Gastroesophageal sphincter (tissue), 3 donors: ENCODE measurements around the gene RAB8A.

Experiments used
- EP300 ChIP-seq: sonication (generic); formaldehyde crosslinking; IDR thresholded peaks from one replicate; pipeline ENCODE4 v1.6.1; 2017; ENCODE audit warnings: antibody characterized with exemption, mild to moderate bottlenecking
- POLR2A ChIP-seq, 2 donors: fragments of 450-650 bp; IDR thresholded peaks; one replicate each; pipeline ENCODE4 v1.6.1; 2017; ENCODE audit warnings: antibody characterized with exemption in 2 of 2, mild to moderate bottlenecking in 2 of 2, moderate library complexity in 1 of 2
- TF ChIP-seq, protein P1 (sequence below), 4 experiments: fragments of 200-600 bp in 2 of 4; fragments of 450-650 bp in 2 of 4; sonication (generic) in 1 of 4; IDR thresholded peaks; one replicate each; pipeline ENCODE4 v1.5.1; 2017 to 2019; ENCODE audit warnings: antibody characterized with exemption in 4 of 4, mild to moderate bottlenecking in 2 of 4, moderate library complexity in 2 of 4

- TF ChIP-seq, protein P1, sequence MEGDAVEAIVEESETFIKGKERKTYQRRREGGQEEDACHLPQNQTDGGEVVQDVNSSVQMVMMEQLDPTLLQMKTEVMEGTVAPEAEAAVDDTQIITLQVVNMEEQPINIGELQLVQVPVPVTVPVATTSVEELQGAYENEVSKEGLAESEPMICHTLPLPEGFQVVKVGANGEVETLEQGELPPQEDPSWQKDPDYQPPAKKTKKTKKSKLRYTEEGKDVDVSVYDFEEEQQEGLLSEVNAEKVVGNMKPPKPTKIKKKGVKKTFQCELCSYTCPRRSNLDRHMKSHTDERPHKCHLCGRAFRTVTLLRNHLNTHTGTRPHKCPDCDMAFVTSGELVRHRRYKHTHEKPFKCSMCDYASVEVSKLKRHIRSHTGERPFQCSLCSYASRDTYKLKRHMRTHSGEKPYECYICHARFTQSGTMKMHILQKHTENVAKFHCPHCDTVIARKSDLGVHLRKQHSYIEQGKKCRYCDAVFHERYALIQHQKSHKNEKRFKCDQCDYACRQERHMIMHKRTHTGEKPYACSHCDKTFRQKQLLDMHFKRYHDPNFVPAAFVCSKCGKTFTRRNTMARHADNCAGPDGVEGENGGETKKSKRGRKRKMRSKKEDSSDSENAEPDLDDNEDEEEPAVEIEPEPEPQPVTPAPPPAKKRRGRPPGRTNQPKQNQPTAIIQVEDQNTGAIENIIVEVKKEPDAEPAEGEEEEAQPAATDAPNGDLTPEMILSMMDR (IDR thresholded peaks at IDR 0.05) = no peak
- TF ChIP-seq POLR2A (IDR thresholded peaks at IDR 0.05) (no peak), EP300 (no peak)
Observed at GRCh38 chr19:16087940-16088339, 23.7 kb upstream of the RAB8A start.
